Measurements from ENCODE around the gene NF2. TPM values are rescaled to one million over a fixed set of nuclear protein-coding genes. Genes with fewer than 3 reads are reported as not detected.

Gene NF2
- total RNA-seq, 1 donor = 240 TPM

- no peak for DNase-seq (ENCODE audit: low read depth)
- no peak overlapping the region for H3K4me3 ChIP-seq (ENCODE audit: low read depth, low read length)
- no peak for TF ChIP-seq CTCF (IDR thresholded peaks at IDR 0.05; ENCODE audit: insufficient read depth, low read depth, low read length)
These were observed 134.1 kb downstream of the NF2 start for GRCh38 chr22:29737251-29738117.

- no peak for DNase-seq (ENCODE audit: low read depth)
- no peak for TF ChIP-seq CTCF (IDR thresholded peaks at IDR 0.05; ENCODE audit: insufficient read depth, low read depth, low read length)
- H3K4me3 ChIP-seq (ENCODE audit: low read depth, low read length) = no peak overlapping the region
These were observed 134.8 kb downstream of the NF2 start for GRCh38 chr22:29738118-29738815.

- no peak overlapping the region for H3K4me3 ChIP-seq (ENCODE audit: low read depth, low read length)
- DNase-seq (ENCODE audit: low read depth) = no peak
- TF ChIP-seq CTCF (IDR thresholded peaks at IDR 0.05; ENCODE audit: insufficient read depth, low read depth, low read length) = no peak
These were observed 136.0 kb downstream of the NF2 start for GRCh38 chr22:29739346-29739875.

- H3K4me3 ChIP-seq (ENCODE audit: low read depth, low read length) = no peak overlapping the region
- DNase-seq (ENCODE audit: low read depth) = no peak
- no peak for TF ChIP-seq CTCF (IDR thresholded peaks at IDR 0.05; ENCODE audit: insufficient read depth, low read depth, low read length)
These were observed 136.8 kb downstream of the NF2 start for GRCh38 chr22:29740216-29740615.

- no peak overlapping the region for H3K4me3 ChIP-seq (ENCODE audit: low read depth, low read length)
- no peak for DNase-seq (ENCODE audit: low read depth)
- TF ChIP-seq CTCF (IDR thresholded peaks at IDR 0.05; ENCODE audit: insufficient read depth, low read depth, low read length) = no peak
These were observed 138.5 kb downstream of the NF2 start for GRCh38 chr22:29741926-29742325.

GRCh38 chr22:29742326-29742725, 138.9 kb downstream of the NF2 start:
- no peak for TF ChIP-seq CTCF (IDR thresholded peaks at IDR 0.05; ENCODE audit: insufficient read depth, low read depth, low read length)
- DNase-seq (ENCODE audit: low read depth) = no peak
- no peak overlapping the region for H3K4me3 ChIP-seq (ENCODE audit: low read depth, low read length)
